A549 (cell line): ENCODE results near the gene SMIM38.

Source experiments
- CBX2 ChIP-seq: fragments of 200-600 bp; sonication (generic); IDR thresholded peaks from 2 replicates; pipeline ENCODE4 v1.6.1; 2016; ENCODE audit warnings: low read depth, mild to moderate bottlenecking, borderline replicate concordance
- CHD4 ChIP-seq: fragments of 200-600 bp; sonication (generic); IDR thresholded peaks from 2 replicates; pipeline ENCODE4 v1.6.1; 2016; ENCODE audit warnings: antibody characterized with exemption, mild to moderate bottlenecking, borderline replicate concordance
- CTCF ChIP-seq: fragments of >200 bp; sonication (Bioruptor Twin); formaldehyde crosslinking; IDR thresholded peaks from 3 replicates; pipeline ENCODE4 v1.5.1; 2016
- ESRRA ChIP-seq: fragments of 150-350 bp; IDR thresholded peaks from 2 replicates; pipeline ENCODE4 v1.6.1; 2014; ENCODE audit warnings: mild to moderate bottlenecking, low read length, borderline replicate concordance
- HOXA7 ChIP-seq: fragments of 250-450 bp; sonication (Bioruptor Pico); IDR thresholded peaks from 2 replicates; pipeline ENCODE4 v1.5.0; 2020; ENCODE audit warnings: mild to moderate bottlenecking, moderate library complexity
- MAX ChIP-seq: IDR thresholded peaks from 2 replicates; pipeline ENCODE4 v1.6.1; 2012
- NR3C1 ChIP-seq: fragments of >200 bp; sonication (Bioruptor Twin); formaldehyde crosslinking; IDR thresholded peaks from 3 replicates; pipeline ENCODE4 v1.6.1; 2017
- POLR2A ChIP-seq: IDR thresholded peaks from 2 replicates; pipeline ENCODE4 v1.6.1; 2012; ENCODE audit warnings: mild to moderate bottlenecking, low read length
- RCOR1 ChIP-seq: fragments of 150-350 bp; IDR thresholded peaks from 2 replicates; pipeline ENCODE4 v1.6.1; 2014; ENCODE audit warnings: antibody characterized with exemption, low read length, low read depth
- REST ChIP-seq: fragments of 200-600 bp; sonication (generic); IDR thresholded peaks from 2 replicates; pipeline ENCODE4 v1.6.1; 2016; ENCODE audit warnings: antibody characterized with exemption, mild to moderate bottlenecking, moderate library complexity
- TF ChIP-seq, protein P1 (sequence below): fragments of 450-650 bp; IDR thresholded peaks from 2 replicates; pipeline ENCODE4 v1.6.1; 2014; ENCODE audit warnings: antibody characterized with exemption

- TF ChIP-seq HOXA7 (CRISPR knock-in tag), result no peak
- TF ChIP-seq RCOR1, result no peak
- no peak for TF ChIP-seq CTCF
- TF ChIP-seq POLR2A, result no peak
- TF ChIP-seq CBX2, result no peak
- no peak for TF ChIP-seq REST
- no peak for TF ChIP-seq CHD4
- TF ChIP-seq NR3C1, result no peak
- TF ChIP-seq, protein P1, sequence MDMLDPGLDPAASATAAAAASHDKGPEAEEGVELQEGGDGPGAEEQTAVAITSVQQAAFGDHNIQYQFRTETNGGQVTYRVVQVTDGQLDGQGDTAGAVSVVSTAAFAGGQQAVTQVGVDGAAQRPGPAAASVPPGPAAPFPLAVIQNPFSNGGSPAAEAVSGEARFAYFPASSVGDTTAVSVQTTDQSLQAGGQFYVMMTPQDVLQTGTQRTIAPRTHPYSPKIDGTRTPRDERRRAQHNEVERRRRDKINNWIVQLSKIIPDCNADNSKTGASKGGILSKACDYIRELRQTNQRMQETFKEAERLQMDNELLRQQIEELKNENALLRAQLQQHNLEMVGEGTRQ, result no peak
- no peak for TF ChIP-seq ESRRA
- no peak for TF ChIP-seq MAX
Measured at GRCh38 chr11:69162505-69162904, 6.8 kb downstream of the SMIM38 start.
